ENCODE data around the gene FAM50B. TPM values are rescaled to one million over a fixed set of nuclear protein-coding genes. Genes with fewer than 3 reads are reported as not detected.

FAM50B gene
- total RNA-seq, 1 donor from 2014 or later = 3.6 TPM

- no peak for DNase-seq
- TF ChIP-seq CTCF (IDR thresholded peaks at IDR 0.05; ENCODE audit: partially characterized antibody, unreplicated experiment) = no peak
- Mint-ChIP-seq H3K36me3 (ENCODE audit: unreplicated experiment) (no peaks in the 10 kb centered on the region), H3K27ac (ENCODE audit: unreplicated experiment) (no peak overlapping the region), H3K9me3 (ENCODE audit: unreplicated experiment) (no peaks in the 10 kb centered on the region), H3K4me1 (ENCODE audit: low read depth, unreplicated experiment) (peaks cover 5% of the 10 kb centered on the region), H3K4me3 (ENCODE audit: unreplicated experiment) (no peak overlapping the region), H3K27me3 (ENCODE audit: unreplicated experiment) (no peaks in the 10 kb centered on the region)
Measured at GRCh38 chr6:3812596-3812995, 36.6 kb upstream of the FAM50B start.

GRCh38 chr6:3813150-3813780, 35.9 kb upstream of the FAM50B start:
- Mint-ChIP-seq H3K36me3 (ENCODE audit: unreplicated experiment) (no peaks in the 10 kb centered on the region), H3K4me3 (ENCODE audit: unreplicated experiment) (no peak overlapping the region), H3K9me3 (ENCODE audit: unreplicated experiment) (no peaks in the 10 kb centered on the region), H3K27me3 (ENCODE audit: unreplicated experiment) (no peaks in the 10 kb centered on the region), H3K27ac (ENCODE audit: unreplicated experiment) (no peak overlapping the region), H3K4me1 (ENCODE audit: low read depth, unreplicated experiment) (peaks cover 5% of the 10 kb centered on the region)
- DNase-seq = no peak
- TF ChIP-seq CTCF (IDR thresholded peaks at IDR 0.05; ENCODE audit: partially characterized antibody, unreplicated experiment) = no peak

- DNase-seq = no peak
- Mint-ChIP-seq H3K4me3 (ENCODE audit: unreplicated experiment) (no peak overlapping the region), H3K4me1 (ENCODE audit: low read depth, unreplicated experiment) (peaks cover 1% of the 10 kb centered on the region), H3K27me3 (ENCODE audit: unreplicated experiment) (no peaks in the 10 kb centered on the region), H3K27ac (ENCODE audit: unreplicated experiment) (no peak overlapping the region), H3K9me3 (ENCODE audit: unreplicated experiment) (no peaks in the 10 kb centered on the region), H3K36me3 (ENCODE audit: unreplicated experiment) (no peaks in the 10 kb centered on the region)
- no peak for TF ChIP-seq CTCF (IDR thresholded peaks at IDR 0.05; ENCODE audit: partially characterized antibody, unreplicated experiment)
Measured at GRCh38 chr6:3813918-3814317, 35.3 kb upstream of the FAM50B start.

- Mint-ChIP-seq H3K4me3 (ENCODE audit: unreplicated experiment) (no peak overlapping the region), H3K9me3 (ENCODE audit: unreplicated experiment) (no peaks in the 10 kb centered on the region), H3K4me1 (ENCODE audit: low read depth, unreplicated experiment) (no peaks in the 10 kb centered on the region), H3K27me3 (ENCODE audit: unreplicated experiment) (no peaks in the 10 kb centered on the region), H3K36me3 (ENCODE audit: unreplicated experiment) (no peaks in the 10 kb centered on the region), H3K27ac (ENCODE audit: unreplicated experiment) (no peak overlapping the region)
- TF ChIP-seq CTCF (IDR thresholded peaks at IDR 0.05; ENCODE audit: partially characterized antibody, unreplicated experiment) = no peak
- no peak for DNase-seq
Measured at GRCh38 chr6:3814539-3814938, 34.6 kb upstream of the FAM50B start.

GRCh38 chr6:3816251-3816650, 32.9 kb upstream of the FAM50B start:
- Mint-ChIP-seq H3K36me3 (ENCODE audit: unreplicated experiment) (no peaks in the 10 kb centered on the region), H3K27me3 (ENCODE audit: unreplicated experiment) (no peaks in the 10 kb centered on the region), H3K9me3 (ENCODE audit: unreplicated experiment) (no peaks in the 10 kb centered on the region), H3K4me3 (ENCODE audit: unreplicated experiment) (no peak overlapping the region), H3K4me1 (ENCODE audit: low read depth, unreplicated experiment) (no peaks in the 10 kb centered on the region), H3K27ac (ENCODE audit: unreplicated experiment) (no peak overlapping the region)
- TF ChIP-seq CTCF (IDR thresholded peaks at IDR 0.05; ENCODE audit: partially characterized antibody, unreplicated experiment) = no peak
- no peak for DNase-seq

Measured in glutamatergic neuron (in vitro differentiated cells).